ENCODE data around the gene PAQR8.
"Not testable (repeated sequence)": the region's sequence is repeated elsewhere in the genome, so short reads cannot be mapped to it uniquely, and the experiment has no call there.

PAQR8 gene

DNA sequence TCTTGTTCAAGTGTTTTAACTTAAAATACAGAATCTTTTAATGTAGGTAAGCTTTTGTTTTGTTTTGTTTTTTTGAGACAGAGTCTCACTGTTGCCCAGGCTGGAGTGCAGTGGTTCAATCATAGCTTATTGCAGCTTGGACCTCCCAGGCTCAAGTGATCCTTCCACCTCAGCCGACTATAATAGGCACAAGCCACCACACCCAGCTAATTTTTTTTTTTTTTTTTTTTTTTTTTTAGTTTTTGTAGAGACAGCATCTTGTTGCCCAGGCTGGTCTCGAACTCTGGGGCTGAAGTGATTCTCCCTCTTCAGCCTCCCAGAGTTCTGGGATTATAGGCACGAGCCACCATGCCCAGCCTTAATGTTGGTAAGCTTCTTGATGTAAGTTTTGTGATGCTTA is 61.5 kb downstream of the PAQR8 start:
- H3K27ac ChIP-seq (ENCODE audit: low read depth, low read length), result no peak overlapping the region
- no peak overlapping the region for H2AFZ ChIP-seq (ENCODE audit: low read depth, low read length, severe bottlenecking)
- H3K79me2 ChIP-seq (ENCODE audit: insufficient read depth, low read length), result no peaks in the 10 kb centered on the region
- TF ChIP-seq CTCF (IDR thresholded peaks at IDR 0.05; ENCODE audit: insufficient read depth, low read length, poor library complexity, severe bottlenecking) (no peak), EZH2phosphoT487 (conservative IDR thresholded peaks at IDR 0.05; ENCODE audit: low read length) (no peak)
- no peaks in the 10 kb centered on the region for H4K20me1 ChIP-seq (ENCODE audit: low read depth, low read length)
- H3K4me2 ChIP-seq (ENCODE audit: low read depth, low read length, poor library complexity, severe bottlenecking), result no peak overlapping the region
- no peaks in the 10 kb centered on the region for H3K36me3 ChIP-seq (ENCODE audit: low read length)
- H3K27me3 ChIP-seq (ENCODE audit: low read length), result no peaks in the 10 kb centered on the region
- no peaks in the 10 kb centered on the region for H3K9me3 ChIP-seq (ENCODE audit: insufficient read depth, low read length)
- H3F3A ChIP-seq (ENCODE audit: insufficient read depth), result peaks cover 15% of the 10 kb centered on the region; the same call in 1 of the 2 replicates
- no peak overlapping the region for H3K4me3 ChIP-seq (ENCODE audit: insufficient read depth, low read length, poor library complexity, severe bottlenecking)
- no peak overlapping the region for H3K9ac ChIP-seq (ENCODE audit: low read length)
- no peaks in the 10 kb centered on the region for H3K9me2 ChIP-seq (replicated peaks; ENCODE audit: insufficient read depth, low read length)

DNA sequence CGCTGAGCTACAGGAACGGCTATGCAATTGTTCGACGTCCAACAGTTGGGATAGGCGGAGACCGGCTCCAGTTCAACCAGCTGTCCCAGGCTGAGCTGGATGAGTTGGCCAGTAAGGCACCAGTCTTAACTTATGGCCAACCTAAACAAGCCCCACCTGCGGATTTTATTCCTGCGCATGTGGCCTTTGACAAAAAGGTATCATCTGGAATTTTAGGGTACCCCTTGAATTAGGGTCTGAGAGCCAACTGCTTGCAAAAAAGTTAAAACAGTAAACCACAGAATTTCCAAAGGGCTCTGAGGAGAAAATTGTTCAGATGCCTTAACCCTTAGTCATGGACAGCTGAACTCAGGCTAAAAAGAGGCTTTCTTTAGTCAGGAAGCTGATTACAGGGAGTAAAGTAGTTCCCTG is 62.0 kb downstream of the PAQR8 start:
- H3K9me3 ChIP-seq (ENCODE audit: insufficient read depth, low read length), result no peaks in the 10 kb centered on the region
- H3K36me3 ChIP-seq (ENCODE audit: low read length), result no peaks in the 10 kb centered on the region
- H2AFZ ChIP-seq (ENCODE audit: low read depth, low read length, severe bottlenecking), result no peak overlapping the region
- H3K27ac ChIP-seq (ENCODE audit: low read depth, low read length), result no peak overlapping the region
- H3K79me2 ChIP-seq (ENCODE audit: insufficient read depth, low read length), result no peaks in the 10 kb centered on the region
- no peak overlapping the region for H3K4me3 ChIP-seq (ENCODE audit: insufficient read depth, low read length, poor library complexity, severe bottlenecking)
- H4K20me1 ChIP-seq (ENCODE audit: low read depth, low read length), result no peaks in the 10 kb centered on the region
- no peaks in the 10 kb centered on the region for H3K9me2 ChIP-seq (replicated peaks; ENCODE audit: insufficient read depth, low read length)
- TF ChIP-seq EZH2phosphoT487 (conservative IDR thresholded peaks at IDR 0.05; ENCODE audit: low read length), result no peak
- H3K9ac ChIP-seq (ENCODE audit: low read length), result no peak overlapping the region
- no peak overlapping the region for H3K4me2 ChIP-seq (ENCODE audit: low read depth, low read length, poor library complexity, severe bottlenecking)
- peaks cover 10% of the 10 kb centered on the region; the same call in 1 of the 2 replicates for H3F3A ChIP-seq (ENCODE audit: insufficient read depth)
- no peaks in the 10 kb centered on the region for H3K27me3 ChIP-seq (ENCODE audit: low read length)

- no peaks in the 10 kb centered on the region for H4K20me1 ChIP-seq (ENCODE audit: low read depth, low read length)
- H3K36me3 ChIP-seq (ENCODE audit: low read length), result no peaks in the 10 kb centered on the region
- H3K4me2 ChIP-seq (ENCODE audit: low read depth, low read length, poor library complexity, severe bottlenecking), result no peak overlapping the region
- no peak overlapping the region for H2AFZ ChIP-seq (ENCODE audit: low read depth, low read length, severe bottlenecking)
- H3K79me2 ChIP-seq (ENCODE audit: insufficient read depth, low read length), result no peaks in the 10 kb centered on the region
- H3K9me3 ChIP-seq (ENCODE audit: insufficient read depth, low read length), result no peaks in the 10 kb centered on the region
- no peak for TF ChIP-seq CTCF (IDR thresholded peaks at IDR 0.05; ENCODE audit: insufficient read depth, low read length, poor library complexity, severe bottlenecking)
- no peak for TF ChIP-seq EZH2phosphoT487 (conservative IDR thresholded peaks at IDR 0.05; ENCODE audit: low read length)
- H3K27ac ChIP-seq (ENCODE audit: low read depth, low read length), result no peak overlapping the region
- no peaks in the 10 kb centered on the region for H3K9me2 ChIP-seq (replicated peaks; ENCODE audit: insufficient read depth, low read length)
- no peak overlapping the region for H3K4me3 ChIP-seq (ENCODE audit: insufficient read depth, low read length, poor library complexity, severe bottlenecking)
- H3K27me3 ChIP-seq (ENCODE audit: low read length), result no peaks in the 10 kb centered on the region
- no peak overlapping the region for H3K9ac ChIP-seq (ENCODE audit: low read length)
- H3F3A ChIP-seq (ENCODE audit: insufficient read depth), result peaks cover 8% of the 10 kb centered on the region; the same call in 1 of the 2 replicates
Observed at GRCh38 chr6:52424513-52424912, 62.6 kb downstream of the PAQR8 start.

DNA sequence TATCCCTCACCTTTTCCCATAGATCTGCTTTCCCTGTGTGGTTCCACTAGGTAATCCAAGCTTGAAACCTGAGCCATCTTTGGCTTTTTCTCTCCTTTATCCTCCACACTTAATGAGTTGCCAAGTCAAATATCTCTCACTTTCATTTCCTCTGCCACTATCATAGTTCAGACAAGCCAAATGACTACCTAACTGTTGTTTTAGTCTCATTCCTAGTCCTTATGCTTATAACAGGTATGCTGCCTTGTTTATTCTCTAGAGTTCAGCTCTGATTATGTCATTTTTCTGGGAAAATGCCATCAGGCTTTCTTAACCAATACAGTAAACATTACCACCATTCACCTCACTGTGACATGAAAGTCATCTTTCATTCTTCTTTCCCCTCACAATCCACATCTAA is 64.7 kb downstream of the PAQR8 start:
- Histone ChIP-seq H3K4me3 (ENCODE audit: insufficient read depth, low read length, poor library complexity, severe bottlenecking) (no peak overlapping the region), H3K9me2 (replicated peaks; ENCODE audit: insufficient read depth, low read length) (no peaks in the 10 kb centered on the region), H3K27ac (ENCODE audit: low read depth, low read length) (no peak overlapping the region), H3K4me2 (ENCODE audit: low read depth, low read length, poor library complexity, severe bottlenecking) (no peak overlapping the region), H3K27me3 (ENCODE audit: low read length) (no peaks in the 10 kb centered on the region), H3F3A (ENCODE audit: insufficient read depth) (peaks cover 4% of the 10 kb centered on the region; the same call in 1 of the 2 replicates), H3K79me2 (ENCODE audit: insufficient read depth, low read length) (no peaks in the 10 kb centered on the region), H3K36me3 (ENCODE audit: low read length) (no peaks in the 10 kb centered on the region), H3K9ac (ENCODE audit: low read length) (no peak overlapping the region), H4K20me1 (ENCODE audit: low read depth, low read length) (no peaks in the 10 kb centered on the region), H2AFZ (ENCODE audit: low read depth, low read length, severe bottlenecking) (no peak overlapping the region), H3K9me3 (ENCODE audit: insufficient read depth, low read length) (no peaks in the 10 kb centered on the region)
- TF ChIP-seq EZH2phosphoT487 (conservative IDR thresholded peaks at IDR 0.05; ENCODE audit: low read length) (no peak), CTCF (IDR thresholded peaks at IDR 0.05; ENCODE audit: insufficient read depth, low read length, poor library complexity, severe bottlenecking) (no peak)

DNA sequence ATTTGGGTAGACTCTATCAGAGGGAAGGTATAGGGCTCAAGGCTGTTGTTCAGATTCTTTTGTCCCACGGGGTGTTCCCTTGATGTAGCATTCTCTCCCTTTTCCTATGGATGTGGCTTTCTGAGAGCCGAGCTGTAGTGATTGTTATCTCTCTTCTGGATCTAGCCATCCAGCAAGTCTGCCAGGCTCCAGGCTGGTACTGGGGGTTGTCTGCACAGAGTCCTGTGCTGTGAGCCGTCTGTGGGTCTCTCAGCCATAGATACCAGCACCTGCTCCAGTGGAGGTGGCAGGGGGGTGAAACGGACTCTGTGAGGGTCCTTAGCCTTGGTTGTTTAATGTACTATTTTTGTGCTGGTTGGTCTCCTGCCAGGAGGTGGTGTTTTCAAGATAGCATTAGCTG is 71.3 kb downstream of the PAQR8 start:
- H3K9me2 ChIP-seq (replicated peaks; ENCODE audit: insufficient read depth, low read length); H3K4me3 ChIP-seq (ENCODE audit: insufficient read depth, low read length, poor library complexity, severe bottlenecking); H3K36me3 ChIP-seq (ENCODE audit: low read length); H3K27ac ChIP-seq (ENCODE audit: low read depth, low read length); H3K79me2 ChIP-seq (ENCODE audit: insufficient read depth, low read length); H3K9me3 ChIP-seq (ENCODE audit: insufficient read depth, low read length); H3F3A ChIP-seq (ENCODE audit: insufficient read depth); H3K4me2 ChIP-seq (ENCODE audit: low read depth, low read length, poor library complexity, severe bottlenecking); H3K9ac ChIP-seq (ENCODE audit: low read length); H2AFZ ChIP-seq (ENCODE audit: low read depth, low read length, severe bottlenecking); H3K27me3 ChIP-seq (ENCODE audit: low read length); H4K20me1 ChIP-seq (ENCODE audit: low read depth, low read length): not testable (repeated sequence)
